Loucy (cell line): ENCODE measurements around the gene UBE3D.

Source experiments
- H2AFZ ChIP-seq: fragments of 200-600 bp; sonication (generic); 2 replicates; pipeline ENCODE4 v1.6.0; 2016; ENCODE audit warnings: antibody characterized with exemption, mild to moderate bottlenecking, low read length, moderate library complexity
- H3F3A ChIP-seq: fragments of 200-600 bp; 2 replicates; pipeline ENCODE4 v1.6.0; 2016; ENCODE audit warnings: antibody characterized with exemption, low read depth, mild to moderate bottlenecking
- H3K27me3 ChIP-seq: fragments of 200-600 bp; sonication (generic); 2 replicates; pipeline ENCODE4 v1.6.1; 2014; ENCODE audit warnings: low read length, mild to moderate bottlenecking; ENCODE audit not compliant: insufficient read depth, poor library complexity, severe bottlenecking
- H3K36me3 ChIP-seq: fragments of 200-600 bp; sonication (generic); 2 replicates; pipeline ENCODE4 v1.6.1; 2016; ENCODE audit warnings: low read length; ENCODE audit not compliant: insufficient read depth
- H3K4me1 ChIP-seq: fragments of 200-600 bp; sonication (generic); 2 replicates; pipeline ENCODE4 v1.5.1; 2014; ENCODE audit warnings: low read length, mild to moderate bottlenecking; ENCODE audit not compliant: insufficient read depth, poor library complexity, severe bottlenecking
- H3K4me2 ChIP-seq: fragments of 200-600 bp; sonication (generic); 2 replicates; pipeline ENCODE4 v1.6.0; 2014; ENCODE audit warnings: antibody characterized with exemption, low read length, low read depth, mild to moderate bottlenecking; ENCODE audit not compliant: poor library complexity, severe bottlenecking
- H3K4me3 ChIP-seq: fragments of 200-600 bp; sonication (generic); 2 replicates; pipeline ENCODE4 v1.5.1; 2014; ENCODE audit warnings: low read length, mild to moderate bottlenecking, mixed read lengths; ENCODE audit not compliant: poor library complexity, severe bottlenecking
- H3K79me2 ChIP-seq: fragments of 200-600 bp; sonication (generic); 2 replicates; pipeline ENCODE4 v1.6.1; 2014; ENCODE audit warnings: low read length; ENCODE audit not compliant: insufficient read depth
- H3K9ac ChIP-seq: fragments of 200-600 bp; sonication (generic); 2 replicates; pipeline ENCODE4 v1.6.0; 2014; ENCODE audit warnings: mild to moderate bottlenecking, low read depth, low read length, moderate library complexity; ENCODE audit not compliant: poor library complexity, severe bottlenecking
- H3K9me2 ChIP-seq: fragments of 200-600 bp; sonication (generic); replicated peaks from 2 replicates; pipeline ENCODE4 v1.6.1; 2016; ENCODE audit warnings: low read depth, low read length, mixed read lengths
- H3K9me3 ChIP-seq: fragments of 200-600 bp; sonication (generic); 2 replicates; pipeline ENCODE4 v1.6.1; 2014; ENCODE audit warnings: mild to moderate bottlenecking, antibody characterized with exemption, low read length, low read depth; ENCODE audit not compliant: insufficient read depth
- H4K20me1 ChIP-seq: fragments of 200-600 bp; sonication (generic); 2 replicates; pipeline ENCODE4 v1.6.0; 2014; ENCODE audit warnings: antibody characterized with exemption, low read length, mild to moderate bottlenecking; ENCODE audit not compliant: insufficient read depth, poor library complexity, severe bottlenecking
- CTCF ChIP-seq: fragments of 200-600 bp; sonication (generic); conservative IDR thresholded peaks from 2 replicates; pipeline ENCODE4 v1.5.1; 2014; ENCODE audit warnings: mild to moderate bottlenecking, antibody characterized with exemption, low read length
- EZH2phosphoT487 ChIP-seq: fragments of 200-600 bp; IDR thresholded peaks from 2 replicates; pipeline ENCODE4 v1.6.1; 2018; ENCODE audit warnings: antibody characterized with exemption, mild to moderate bottlenecking, moderate library complexity, borderline replicate concordance

The UBE3D gene

GRCh38 chr6:83047065-83047754 lies 18.4 kb downstream of the UBE3D start:
- H3K4me1 ChIP-seq, result no peaks in the 10 kb centered on the region
- no peaks in the 10 kb centered on the region for H4K20me1 ChIP-seq
- no peak overlapping the region for H3K4me3 ChIP-seq
- H3K79me2 ChIP-seq, result no peaks in the 10 kb centered on the region
- H2AFZ ChIP-seq, result no peak overlapping the region
- no peaks in the 10 kb centered on the region for H3K9me3 ChIP-seq
- no peaks in the 10 kb centered on the region for H3K9me2 ChIP-seq
- H3K9ac ChIP-seq, result no peak overlapping the region
- no peak overlapping the region for H3K4me2 ChIP-seq
- no peaks in the 10 kb centered on the region; the same call in 1 of the 2 replicates for H3K36me3 ChIP-seq
- TF ChIP-seq EZH2phosphoT487 (no peak), CTCF (no peak)
- no peaks in the 10 kb centered on the region for H3F3A ChIP-seq
- no peaks in the 10 kb centered on the region for H3K27me3 ChIP-seq

GRCh38 chr6:83044091-83044768 lies 21.4 kb downstream of the UBE3D start:
- no peaks in the 10 kb centered on the region for H3K9me2 ChIP-seq
- H3F3A ChIP-seq, result no peaks in the 10 kb centered on the region
- no peak overlapping the region for H3K4me3 ChIP-seq

GRCh38 chr6:83042467-83043053 lies 23.1 kb downstream of the UBE3D start:
- Histone ChIP-seq H3F3A (no peaks in the 10 kb centered on the region), H3K9me2 (no peaks in the 10 kb centered on the region), H3K4me2 (no peak overlapping the region), H3K4me3 (no peak overlapping the region), H2AFZ (no peak overlapping the region), H3K9ac (no peak overlapping the region), H3K9me3 (no peaks in the 10 kb centered on the region), H3K4me1 (peaks cover 5% of the 10 kb centered on the region), H3K36me3 (no peaks in the 10 kb centered on the region), H3K79me2 (no peaks in the 10 kb centered on the region), H4K20me1 (no peaks in the 10 kb centered on the region), H3K27me3 (no peaks in the 10 kb centered on the region)
- TF ChIP-seq EZH2phosphoT487 (no peak), CTCF (no peak)

More at GRCh38 chr6:83044091-83044768, 21.4 kb downstream of the UBE3D start:
- Histone ChIP-seq H3K4me2 (no peak overlapping the region), H3K27me3 (no peaks in the 10 kb centered on the region), H3K36me3 (no peaks in the 10 kb centered on the region), H2AFZ (no peak overlapping the region), H3K9me3 (no peaks in the 10 kb centered on the region), H3K4me1 (peaks cover 5% of the 10 kb centered on the region), H3K9ac (no peak overlapping the region), H4K20me1 (no peaks in the 10 kb centered on the region), H3K79me2 (no peaks in the 10 kb centered on the region)
- TF ChIP-seq CTCF (no peak), EZH2phosphoT487 (no peak)
